ENCODE data around the gene INPP1.

The INPP1 gene

DNA sequence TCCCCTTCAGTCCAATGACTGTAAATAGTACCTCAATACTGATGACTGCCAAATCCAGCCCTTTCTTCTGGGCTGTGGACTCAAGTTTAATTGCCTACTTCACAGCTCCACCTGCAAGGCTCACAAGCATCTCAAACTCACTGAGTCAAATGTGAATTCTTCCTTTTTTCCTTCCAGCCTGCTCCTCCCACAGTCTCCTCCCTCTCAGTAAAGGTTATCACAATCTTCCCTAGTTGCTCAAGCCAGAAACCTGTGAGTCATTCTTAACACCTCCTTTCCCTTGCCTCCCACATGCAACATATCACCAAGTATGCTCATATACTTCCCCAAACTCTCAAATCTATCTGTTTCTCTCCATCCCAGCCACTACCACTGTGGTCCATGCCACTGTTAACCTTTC is 61.1 kb downstream of the INPP1 start:
- no peak overlapping the region for H2BK15ac ChIP-seq (ENCODE audit: low read depth, poor library complexity, severe bottlenecking)
- DNase-seq, result no peak
- H3K18ac ChIP-seq (ENCODE audit: low read depth in 1 of 2, low read length in 2 of 2), result no peak overlapping the region
- H2AFZ ChIP-seq (ENCODE audit: low read depth, low read length), result no peak overlapping the region
- H3K4me2 ChIP-seq (ENCODE audit: low read length, poor library complexity, severe bottlenecking), result no peak overlapping the region
- H3K36me3 ChIP-seq (ENCODE audit: control insufficient read depth in 1 of 2, insufficient read depth in 2 of 2, low read depth in 1 of 2, low read length in 2 of 2), result no peaks in the 10 kb centered on the region
- no peak overlapping the region for H3K4ac ChIP-seq (ENCODE audit: low read depth in 1 of 2, low read length in 2 of 2)
- H3K79me1 ChIP-seq (replicated peaks; ENCODE audit: low read length, poor library complexity, severe bottlenecking), result no peaks in the 10 kb centered on the region
- H3K4me1 ChIP-seq (ENCODE audit: control insufficient read depth, insufficient read depth, low read depth, low read length), result peaks cover 5% of the 10 kb centered on the region
- no peak overlapping the region for H2AK5ac ChIP-seq (ENCODE audit: low read length, severe bottlenecking)
- no peak overlapping the region for H3K23ac ChIP-seq (ENCODE audit: low read length in 2 of 2)
- no peak overlapping the region for H2BK120ac ChIP-seq (ENCODE audit: low read depth, low read length)
- no peak overlapping the region for H3K14ac ChIP-seq (ENCODE audit: low read length in 2 of 2)
- no peak overlapping the region for H3K9ac ChIP-seq (ENCODE audit: low read length)
- no peak overlapping the region for H2BK12ac ChIP-seq (ENCODE audit: low read length in 2 of 2)
- H4K91ac ChIP-seq (ENCODE audit: low read length), result no peak overlapping the region
- no peak overlapping the region for H4K8ac ChIP-seq (ENCODE audit: low read length)
- H3K4me3 ChIP-seq (ENCODE audit: insufficient read depth in 1 of 2, low read depth in 1 of 2, low read length in 2 of 2), result no peak overlapping the region
- no peaks in the 10 kb centered on the region for H3K9me3 ChIP-seq (ENCODE audit: control insufficient read depth, low read length)
- no peak overlapping the region for H2BK5ac ChIP-seq (ENCODE audit: low read depth, low read length, poor library complexity, severe bottlenecking)
- H3K27ac ChIP-seq (ENCODE audit: low read length, poor library complexity, severe bottlenecking), result no peak overlapping the region
- no peaks in the 10 kb centered on the region for H3K27me3 ChIP-seq (ENCODE audit: control insufficient read depth in 1 of 2, insufficient read depth in 1 of 2, low read length in 2 of 2)

DNA sequence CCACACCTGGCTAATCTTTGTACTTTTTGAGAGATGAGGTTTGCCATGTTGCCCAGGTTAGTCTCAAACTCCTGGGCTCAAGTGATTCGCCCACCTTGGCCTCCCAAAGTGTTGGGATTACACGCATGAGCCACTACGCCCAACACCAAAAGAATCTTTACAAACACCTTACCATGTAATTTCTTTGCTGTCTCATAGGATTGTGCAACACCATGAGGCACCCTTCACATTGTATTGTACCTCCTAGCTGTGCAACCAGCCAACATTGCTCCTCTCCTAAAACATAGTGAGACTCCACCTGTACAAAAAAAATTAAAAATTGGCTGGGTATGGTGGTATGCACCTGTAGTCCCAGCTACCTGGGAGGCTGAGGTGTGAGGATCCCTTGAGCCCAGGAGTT is 61.7 kb downstream of the INPP1 start:
- Histone ChIP-seq H3K27me3 (ENCODE audit: control insufficient read depth in 1 of 2, insufficient read depth in 1 of 2, low read length in 2 of 2) (no peaks in the 10 kb centered on the region), H3K9me3 (ENCODE audit: control insufficient read depth, low read length) (no peaks in the 10 kb centered on the region), H3K4me2 (ENCODE audit: low read length, poor library complexity, severe bottlenecking) (no peak overlapping the region), H3K9ac (ENCODE audit: low read length) (no peak overlapping the region), H3K36me3 (ENCODE audit: control insufficient read depth in 1 of 2, insufficient read depth in 2 of 2, low read depth in 1 of 2, low read length in 2 of 2) (no peaks in the 10 kb centered on the region), H3K4me3 (ENCODE audit: insufficient read depth in 1 of 2, low read depth in 1 of 2, low read length in 2 of 2) (no peak overlapping the region), H2BK5ac (ENCODE audit: low read depth, low read length, poor library complexity, severe bottlenecking) (no peak overlapping the region), H2AFZ (ENCODE audit: low read depth, low read length) (no peak overlapping the region), H3K23ac (ENCODE audit: low read length in 2 of 2) (no peak overlapping the region), H3K14ac (ENCODE audit: low read length in 2 of 2) (no peak overlapping the region), H3K79me1 (replicated peaks; ENCODE audit: low read length, poor library complexity, severe bottlenecking) (no peaks in the 10 kb centered on the region), H4K91ac (ENCODE audit: low read length) (no peak overlapping the region), H3K18ac (ENCODE audit: low read depth in 1 of 2, low read length in 2 of 2) (no peak overlapping the region), H4K8ac (ENCODE audit: low read length) (no peak overlapping the region), H2BK12ac (ENCODE audit: low read length in 2 of 2) (no peak overlapping the region), H3K4ac (ENCODE audit: low read depth in 1 of 2, low read length in 2 of 2) (no peak overlapping the region), H2BK120ac (ENCODE audit: low read depth, low read length) (no peak overlapping the region), H2BK15ac (ENCODE audit: low read depth, poor library complexity, severe bottlenecking) (no peak overlapping the region), H3K4me1 (ENCODE audit: control insufficient read depth, insufficient read depth, low read depth, low read length) (peaks cover 5% of the 10 kb centered on the region), H2AK5ac (ENCODE audit: low read length, severe bottlenecking) (no peak overlapping the region), H3K27ac (ENCODE audit: low read length, poor library complexity, severe bottlenecking) (no peak overlapping the region)
- DNase-seq, result no peak
- WGBS, result 91% methylated on average over 3 of the region's 3 CpGs

DNA sequence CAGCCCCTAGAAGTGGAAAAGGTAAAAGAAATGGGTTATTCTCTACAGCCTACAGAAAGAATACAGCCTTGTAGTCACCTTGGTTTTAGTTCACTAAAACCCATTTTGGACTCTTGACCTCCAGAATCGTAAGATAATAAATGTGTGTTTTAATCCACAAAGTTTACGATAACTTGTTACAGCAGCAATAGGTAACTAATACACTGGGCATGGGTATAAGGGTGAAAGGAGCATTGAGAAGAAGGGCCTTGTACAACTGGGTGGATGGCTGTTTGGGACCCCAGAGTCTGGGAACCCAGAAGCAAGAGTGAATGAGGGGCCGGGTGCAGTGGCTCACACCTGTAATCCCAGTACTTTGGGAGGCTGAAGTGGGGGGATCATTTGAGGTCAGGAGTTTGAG is 62.6 kb downstream of the INPP1 start:
- no peak overlapping the region for H3K9ac ChIP-seq (ENCODE audit: low read length)
- no peak overlapping the region for H3K27ac ChIP-seq (ENCODE audit: low read length, poor library complexity, severe bottlenecking)
- H3K4me1 ChIP-seq (ENCODE audit: control insufficient read depth, insufficient read depth, low read depth, low read length), result peaks cover 5% of the 10 kb centered on the region
- no peak overlapping the region for H2AFZ ChIP-seq (ENCODE audit: low read depth, low read length)
- 97% methylated on average over 3 of the region's 3 CpGs for WGBS
- no peak overlapping the region for H2BK12ac ChIP-seq (ENCODE audit: low read length in 2 of 2)
- no peaks in the 10 kb centered on the region for H3K9me3 ChIP-seq (ENCODE audit: control insufficient read depth, low read length)
- no peak overlapping the region for H3K4me2 ChIP-seq (ENCODE audit: low read length, poor library complexity, severe bottlenecking)
- H2BK15ac ChIP-seq (ENCODE audit: low read depth, poor library complexity, severe bottlenecking), result no peak overlapping the region
- no peak overlapping the region for H3K23ac ChIP-seq (ENCODE audit: low read length in 2 of 2)
- no peak for DNase-seq
- no peak overlapping the region for H3K4ac ChIP-seq (ENCODE audit: low read depth in 1 of 2, low read length in 2 of 2)
- no peak overlapping the region for H4K8ac ChIP-seq (ENCODE audit: low read length)
- no peak overlapping the region for H2BK120ac ChIP-seq (ENCODE audit: low read depth, low read length)
- H2AK5ac ChIP-seq (ENCODE audit: low read length, severe bottlenecking), result no peak overlapping the region
- no peak overlapping the region for H3K14ac ChIP-seq (ENCODE audit: low read length in 2 of 2)
- no peaks in the 10 kb centered on the region for H3K79me1 ChIP-seq (replicated peaks; ENCODE audit: low read length, poor library complexity, severe bottlenecking)
- no peak overlapping the region for H4K91ac ChIP-seq (ENCODE audit: low read length)
- H3K4me3 ChIP-seq (ENCODE audit: insufficient read depth in 1 of 2, low read depth in 1 of 2, low read length in 2 of 2), result no peak overlapping the region
- H3K36me3 ChIP-seq (ENCODE audit: control insufficient read depth in 1 of 2, insufficient read depth in 2 of 2, low read depth in 1 of 2, low read length in 2 of 2), result no peaks in the 10 kb centered on the region
- no peak overlapping the region for H3K18ac ChIP-seq (ENCODE audit: low read depth in 1 of 2, low read length in 2 of 2)
- H3K27me3 ChIP-seq (ENCODE audit: control insufficient read depth in 1 of 2, insufficient read depth in 1 of 2, low read length in 2 of 2), result no peaks in the 10 kb centered on the region
- no peak overlapping the region for H2BK5ac ChIP-seq (ENCODE audit: low read depth, low read length, poor library complexity, severe bottlenecking)

DNA sequence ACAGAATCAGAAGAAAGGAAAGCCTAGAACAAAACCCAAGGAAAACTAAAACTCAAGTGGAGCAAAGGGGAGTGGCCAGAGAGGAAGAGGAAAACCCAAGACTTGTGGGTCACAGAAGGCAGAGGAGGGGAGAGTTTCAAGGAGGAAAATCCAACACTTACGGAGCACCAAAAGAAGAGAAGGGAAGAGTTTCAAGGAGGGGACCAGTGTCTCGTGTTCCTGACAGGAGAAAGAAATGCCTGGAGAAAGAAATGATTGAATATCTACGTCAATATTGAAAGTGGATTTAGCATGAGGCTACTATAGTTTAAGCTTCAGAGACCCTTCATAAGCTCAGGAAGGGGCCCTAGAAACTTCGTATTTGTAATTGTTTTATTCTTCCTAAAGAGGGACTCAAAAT is 63.4 kb downstream of the INPP1 start:
- Histone ChIP-seq H3K27ac (ENCODE audit: low read length, poor library complexity, severe bottlenecking) (no peak overlapping the region), H3K79me1 (replicated peaks; ENCODE audit: low read length, poor library complexity, severe bottlenecking) (no peaks in the 10 kb centered on the region), H2BK15ac (ENCODE audit: low read depth, poor library complexity, severe bottlenecking) (no peak overlapping the region), H3K4me2 (ENCODE audit: low read length, poor library complexity, severe bottlenecking) (no peak overlapping the region), H4K91ac (ENCODE audit: low read length) (no peak overlapping the region), H2AFZ (ENCODE audit: low read depth, low read length) (no peak overlapping the region), H2BK5ac (ENCODE audit: low read depth, low read length, poor library complexity, severe bottlenecking) (no peak overlapping the region), H3K23ac (ENCODE audit: low read length in 2 of 2) (no peak overlapping the region), H3K4me1 (ENCODE audit: control insufficient read depth, insufficient read depth, low read depth, low read length) (peaks cover 5% of the 10 kb centered on the region), H2BK120ac (ENCODE audit: low read depth, low read length) (no peak overlapping the region), H3K4me3 (ENCODE audit: insufficient read depth in 1 of 2, low read depth in 1 of 2, low read length in 2 of 2) (no peak overlapping the region), H3K36me3 (ENCODE audit: control insufficient read depth in 1 of 2, insufficient read depth in 2 of 2, low read depth in 1 of 2, low read length in 2 of 2) (no peaks in the 10 kb centered on the region), H3K27me3 (ENCODE audit: control insufficient read depth in 1 of 2, insufficient read depth in 1 of 2, low read length in 2 of 2) (no peaks in the 10 kb centered on the region), H3K9me3 (ENCODE audit: control insufficient read depth, low read length) (no peaks in the 10 kb centered on the region), H3K14ac (ENCODE audit: low read length in 2 of 2) (no peak overlapping the region), H2AK5ac (ENCODE audit: low read length, severe bottlenecking) (no peak overlapping the region), H4K8ac (ENCODE audit: low read length) (no peak overlapping the region), H3K18ac (ENCODE audit: low read depth in 1 of 2, low read length in 2 of 2) (no peak overlapping the region), H2BK12ac (ENCODE audit: low read length in 2 of 2) (no peak overlapping the region), H3K4ac (ENCODE audit: low read depth in 1 of 2, low read length in 2 of 2) (no peak overlapping the region), H3K9ac (ENCODE audit: low read length) (no peak overlapping the region)
- 96% methylated on average over 4 of the region's 4 CpGs for WGBS
- DNase-seq, result no peak
